ENCODE results near the gene DISP2.

DISP2 gene

GRCh38 chr15:40342416-40343320 lies 15.4 kb upstream of the DISP2 start:
- intact Hi-C loops (cut with DNase I; ENCODE audit: low total_unique reads) = no loop called here
- DNase-seq = peak in 1 of 2 donors; percentile 86
- Histone ChIP-seq H3K36me3 (no peaks in the 10 kb centered on the region), H3K4me1 (peaks cover 0 to 75% (median 72%) of the 10 kb centered on the region in 4 donors), H3K4me3 (no peak overlapping the region), H3K9me3 (no peaks in the 10 kb centered on the region), H3K27ac (peak overlapping the region; percentile 90), H3K27me3 (no peaks in the 10 kb centered on the region)
- TF ChIP-seq, protein P1, sequence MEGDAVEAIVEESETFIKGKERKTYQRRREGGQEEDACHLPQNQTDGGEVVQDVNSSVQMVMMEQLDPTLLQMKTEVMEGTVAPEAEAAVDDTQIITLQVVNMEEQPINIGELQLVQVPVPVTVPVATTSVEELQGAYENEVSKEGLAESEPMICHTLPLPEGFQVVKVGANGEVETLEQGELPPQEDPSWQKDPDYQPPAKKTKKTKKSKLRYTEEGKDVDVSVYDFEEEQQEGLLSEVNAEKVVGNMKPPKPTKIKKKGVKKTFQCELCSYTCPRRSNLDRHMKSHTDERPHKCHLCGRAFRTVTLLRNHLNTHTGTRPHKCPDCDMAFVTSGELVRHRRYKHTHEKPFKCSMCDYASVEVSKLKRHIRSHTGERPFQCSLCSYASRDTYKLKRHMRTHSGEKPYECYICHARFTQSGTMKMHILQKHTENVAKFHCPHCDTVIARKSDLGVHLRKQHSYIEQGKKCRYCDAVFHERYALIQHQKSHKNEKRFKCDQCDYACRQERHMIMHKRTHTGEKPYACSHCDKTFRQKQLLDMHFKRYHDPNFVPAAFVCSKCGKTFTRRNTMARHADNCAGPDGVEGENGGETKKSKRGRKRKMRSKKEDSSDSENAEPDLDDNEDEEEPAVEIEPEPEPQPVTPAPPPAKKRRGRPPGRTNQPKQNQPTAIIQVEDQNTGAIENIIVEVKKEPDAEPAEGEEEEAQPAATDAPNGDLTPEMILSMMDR (IDR thresholded peaks at IDR 0.05) = no peak

- intact Hi-C loops (cut with DNase I; ENCODE audit: low total_unique reads) = no loop called here
- Histone ChIP-seq H3K9me3 (no peaks in the 10 kb centered on the region), H3K36me3 (no peaks in the 10 kb centered on the region), H3K4me1 (peaks cover 0 to 67% (median 63%) of the 10 kb centered on the region in 4 donors), H3K27me3 (no peaks in the 10 kb centered on the region), H3K4me3 (no peak overlapping the region), H3K27ac (peak overlapping the region; percentile 90)
- TF ChIP-seq, protein P1 (IDR thresholded peaks at IDR 0.05) = no peak
- peak; percentile 58 to 91 for DNase-seq
Observed at GRCh38 chr15:40343512-40343911, 14.5 kb upstream of the DISP2 start.

GRCh38 chr15:40344217-40344616 lies 13.8 kb upstream of the DISP2 start:
- TF ChIP-seq, protein P1 (IDR thresholded peaks at IDR 0.05) = no peak
- peak overlapping the region; percentile 90 for H3K27ac ChIP-seq
- H3K9me3 ChIP-seq = no peaks in the 10 kb centered on the region
- peaks cover 0 to 60% (median 56%) of the 10 kb centered on the region in 4 donors for H3K4me1 ChIP-seq
- intact Hi-C loops (cut with DNase I; ENCODE audit: low total_unique reads) = no loop called here
- H3K27me3 ChIP-seq = no peaks in the 10 kb centered on the region
- no peak for DNase-seq
- no peaks in the 10 kb centered on the region for H3K36me3 ChIP-seq
- H3K4me3 ChIP-seq = no peak overlapping the region

- intact Hi-C loops (cut with DNase I; ENCODE audit: low total_unique reads) = no loop called here
- Histone ChIP-seq H3K27ac (peak overlapping the region; percentile 90), H3K4me3 (no peak overlapping the region), H3K9me3 (no peaks in the 10 kb centered on the region), H3K36me3 (no peaks in the 10 kb centered on the region), H3K27me3 (no peaks in the 10 kb centered on the region), H3K4me1 (peaks cover 0 to 55% (median 52%) of the 10 kb centered on the region in 4 donors)
- TF ChIP-seq, protein P1 (IDR thresholded peaks at IDR 0.05) = peak; percentile 65 to 80
- peak; percentile 55 to 83 for DNase-seq
Observed at GRCh38 chr15:40344631-40345120, 13.3 kb upstream of the DISP2 start.

DNA sequence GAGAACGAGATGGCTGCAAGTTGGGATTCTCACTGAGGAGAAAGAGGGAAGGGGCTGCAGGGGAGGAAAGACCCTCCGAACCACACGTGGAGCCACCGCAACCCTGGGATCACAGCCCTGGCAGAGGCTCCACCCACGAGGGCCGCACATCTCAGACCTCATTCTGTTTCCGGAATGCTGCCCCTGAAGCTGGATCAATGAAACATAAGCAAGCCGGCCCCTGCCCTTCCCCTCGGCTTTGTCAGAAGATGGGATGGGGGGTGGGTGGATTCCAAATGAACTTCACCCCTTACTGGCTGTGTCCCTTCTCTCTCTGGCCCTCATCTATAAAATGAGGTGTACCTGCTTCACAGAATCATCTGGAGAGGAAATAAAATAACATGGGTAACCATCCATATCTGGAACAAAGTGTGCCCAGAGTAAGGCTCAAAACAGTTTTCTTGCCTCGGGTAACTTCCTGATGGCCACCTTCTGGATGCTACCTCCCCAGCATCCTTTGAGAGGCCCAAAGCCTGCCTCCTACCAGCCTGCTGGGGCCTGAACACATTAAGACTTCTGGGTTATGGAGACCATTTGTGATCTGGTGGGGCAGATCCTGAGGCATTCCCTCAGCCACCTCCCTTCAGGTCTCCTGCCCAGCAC lies 12.7 kb upstream of the DISP2 start:
- Histone ChIP-seq H3K4me3 (no peak overlapping the region), H3K27me3 (no peaks in the 10 kb centered on the region), H3K9me3 (no peaks in the 10 kb centered on the region), H3K36me3 (no peaks in the 10 kb centered on the region), H3K4me1 (peaks cover 0 to 49% (median 45%) of the 10 kb centered on the region in 4 donors), H3K27ac (peak overlapping the region; percentile 90)
- intact Hi-C loops (cut with DNase I; ENCODE audit: low total_unique reads) = no loop called here
- TF ChIP-seq, protein P1 (IDR thresholded peaks at IDR 0.05) = no peak
- DNase-seq = no peak
